ENCODE data around the gene FOXR1.

Gene FOXR1

GRCh38 chr11:118971646-118972045 is at the start of gene FOXR1:
Gene FOXR1, plus strand, starts transcription at chr11:118971761. Its CDS starts 171 bp downstream, at chr11:118971932.
- DNase-seq = no peak

- peak; percentile 63 for DNase-seq
These were observed 49.4 kb upstream of the FOXR1 start for GRCh38 chr11:118921929-118922744.

GRCh38 chr11:118922745-118923627 is 48.6 kb upstream of the FOXR1 start:
- DNase-seq = no peak

- no peak for DNase-seq
These were observed 47.6 kb upstream of the FOXR1 start for GRCh38 chr11:118923721-118924587.

GRCh38 chr11:118924591-118925585 is 46.7 kb upstream of the FOXR1 start:
- peak; percentile 77 for DNase-seq

GRCh38 chr11:118927554-118928100 is 43.9 kb upstream of the FOXR1 start:
- DNase-seq = peak; percentile 13

- DNase-seq = peak; percentile 95
These were observed 43.3 kb upstream of the FOXR1 start for GRCh38 chr11:118928101-118928869.

- DNase-seq = peak; percentile 93
These were observed 42.6 kb upstream of the FOXR1 start for GRCh38 chr11:118928870-118929500.

- DNase-seq = peak; percentile 95
These were observed 42.0 kb upstream of the FOXR1 start for GRCh38 chr11:118929501-118930093.

GRCh38 chr11:118930094-118930712 is 41.4 kb upstream of the FOXR1 start:
- DNase-seq = peak; percentile 86

GRCh38 chr11:118931571-118931970 is 40.0 kb upstream of the FOXR1 start:
- no peak for DNase-seq

GRCh38 chr11:118933486-118933885 is 38.1 kb upstream of the FOXR1 start:
- DNase-seq = peak; percentile 73

GRCh38 chr11:118935376-118935775 is 36.2 kb upstream of the FOXR1 start:
- DNase-seq = no peak

GRCh38 chr11:118938491-118939403 is 32.8 kb upstream of the FOXR1 start:
- no peak for DNase-seq

- DNase-seq = no peak
These were observed 32.1 kb upstream of the FOXR1 start for GRCh38 chr11:118939404-118939915.

- no peak for DNase-seq
These were observed 31.5 kb upstream of the FOXR1 start for GRCh38 chr11:118939953-118940598.

- DNase-seq = no peak
These were observed 24.5 kb upstream of the FOXR1 start for GRCh38 chr11:118947091-118947490.

All from left hindlimb (tissue), 1 donor.